Erythroblast (primary cell): ENCODE results near the gene PROSER3.

ENCODE experiments used
- GATA1 ChIP-seq: IDR thresholded peaks from 2 replicates; pipeline ENCODE4 v1.6.1; 2011; ENCODE audit warnings: low read depth, mild to moderate bottlenecking, control low read depth, low read length, moderate library complexity
- POLR2A ChIP-seq: IDR thresholded peaks from 2 replicates; pipeline ENCODE4 v1.6.1; 2011; ENCODE audit warnings: mild to moderate bottlenecking, low read length

DNA sequence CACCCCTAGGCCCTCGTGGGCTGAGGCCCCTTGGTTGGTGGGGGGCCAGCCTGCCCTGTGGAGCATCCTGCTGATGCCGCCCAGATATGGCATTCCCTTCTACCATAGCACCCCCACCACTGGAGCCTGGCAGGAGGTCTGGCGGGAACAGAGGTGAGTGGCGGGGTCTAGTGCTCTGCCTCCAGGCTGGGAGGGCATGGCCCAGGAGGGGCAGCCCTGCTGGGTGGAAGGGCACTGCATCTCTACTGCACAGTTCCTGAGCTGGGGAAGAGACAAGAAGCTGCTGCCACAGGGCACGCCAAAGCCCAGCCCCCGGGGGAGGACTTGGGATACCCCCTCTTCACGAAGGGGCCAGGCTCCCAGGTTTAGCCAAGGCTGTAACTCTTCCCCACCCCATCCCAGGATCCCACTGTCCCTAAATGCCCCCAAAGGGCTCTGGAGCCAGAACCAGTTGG is 42.6 kb upstream of the PROSER3 start:
- no peak for TF ChIP-seq POLR2A
- no peak for TF ChIP-seq GATA1
